Ascending aorta (tissue), 2 donors: ENCODE data around the gene BRAF. TPM values are rescaled to one million over a fixed set of nuclear protein-coding genes. Genes with fewer than 3 reads are reported as not detected.

Source experiments
- DNase-seq, 2 donors: peaks; one replicate each; pipeline ENCODE4 v3.0.0-alpha.2; 2019; ENCODE audit warnings: low spot score in 2 of 2
- H3K27ac ChIP-seq, 2 donors: fragments of 200-600 bp; sonication (generic); one replicate each; pipeline ENCODE4 v1.5.1; 2016 to 2017; ENCODE audit warnings: mild to moderate bottlenecking in 1 of 2
- H3K27me3 ChIP-seq: fragments of 200-600 bp; sonication (generic); one replicate; pipeline ENCODE4 v1.5.1; 2017
- H3K36me3 ChIP-seq, 2 donors: fragments of 200-600 bp; sonication (generic); one replicate each; pipeline ENCODE4 v1.5.1; 2016
- H3K4me1 ChIP-seq, 2 donors: fragments of 200-600 bp; sonication (generic); one replicate each; pipeline ENCODE4 v1.5.1; 2016 to 2017; ENCODE audit warnings: mild to moderate bottlenecking in 1 of 2
- H3K4me3 ChIP-seq, 2 donors: fragments of 200-600 bp; sonication (generic); one replicate each; pipeline ENCODE4 v1.5.1; 2016 to 2017; ENCODE audit warnings: mild to moderate bottlenecking in 1 of 2
- H3K9me3 ChIP-seq, 2 donors: fragments of 200-600 bp; sonication (generic); one replicate each; pipeline ENCODE4 v1.5.1; 2016
- CTCF ChIP-seq, 3 experiments: fragments of 200-600 bp in 2 of 3; fragments of 450-650 bp in 1 of 3; sonication (generic) in 2 of 3; IDR thresholded peaks; one replicate each; pipeline ENCODE4 v1.5.1; 2016 to 2019; ENCODE audit warnings: antibody characterized with exemption in 3 of 3, mild to moderate bottlenecking in 1 of 3, moderate library complexity in 1 of 3
- intact Hi-C: fragments of 100-400 bp; cut with DNase I; formaldehyde crosslinking; loops from one replicate; pipeline ENCODE4 v1.15.1; 2023
- total RNA-seq: library from RNA; depleted of rRNA; stranded (reverse); fragments of >200 nt; gene quantifications from one replicate; pipeline ENCODE4 v1.1.0, GENCODE V29; 2016

Gene BRAF
- total RNA-seq, 1 donor from 2014 or later, result 14.2 TPM

DNA sequence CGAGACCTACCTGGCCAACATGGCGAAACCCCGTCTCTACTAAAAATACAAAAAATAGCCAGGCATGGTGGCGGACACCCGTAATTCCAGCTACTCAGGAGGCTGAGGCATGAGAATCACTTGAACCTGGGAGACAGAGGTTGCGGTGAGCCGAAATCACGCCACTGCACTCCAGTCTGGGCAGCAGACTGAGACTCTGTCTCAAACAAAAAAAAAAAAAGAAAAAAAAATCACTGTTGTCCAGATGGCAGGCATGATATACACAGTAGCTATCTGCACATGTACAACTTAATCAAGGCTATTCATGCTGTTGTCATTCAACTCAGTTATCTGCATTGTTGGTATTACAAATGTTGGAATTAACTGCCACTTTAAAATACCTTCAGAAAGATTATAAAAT is 55.3 kb downstream of the BRAF start:
- no peak for TF ChIP-seq CTCF (IDR thresholded peaks at IDR 0.05)
- no peaks in the 10 kb centered on the region for H3K36me3 ChIP-seq

DNA sequence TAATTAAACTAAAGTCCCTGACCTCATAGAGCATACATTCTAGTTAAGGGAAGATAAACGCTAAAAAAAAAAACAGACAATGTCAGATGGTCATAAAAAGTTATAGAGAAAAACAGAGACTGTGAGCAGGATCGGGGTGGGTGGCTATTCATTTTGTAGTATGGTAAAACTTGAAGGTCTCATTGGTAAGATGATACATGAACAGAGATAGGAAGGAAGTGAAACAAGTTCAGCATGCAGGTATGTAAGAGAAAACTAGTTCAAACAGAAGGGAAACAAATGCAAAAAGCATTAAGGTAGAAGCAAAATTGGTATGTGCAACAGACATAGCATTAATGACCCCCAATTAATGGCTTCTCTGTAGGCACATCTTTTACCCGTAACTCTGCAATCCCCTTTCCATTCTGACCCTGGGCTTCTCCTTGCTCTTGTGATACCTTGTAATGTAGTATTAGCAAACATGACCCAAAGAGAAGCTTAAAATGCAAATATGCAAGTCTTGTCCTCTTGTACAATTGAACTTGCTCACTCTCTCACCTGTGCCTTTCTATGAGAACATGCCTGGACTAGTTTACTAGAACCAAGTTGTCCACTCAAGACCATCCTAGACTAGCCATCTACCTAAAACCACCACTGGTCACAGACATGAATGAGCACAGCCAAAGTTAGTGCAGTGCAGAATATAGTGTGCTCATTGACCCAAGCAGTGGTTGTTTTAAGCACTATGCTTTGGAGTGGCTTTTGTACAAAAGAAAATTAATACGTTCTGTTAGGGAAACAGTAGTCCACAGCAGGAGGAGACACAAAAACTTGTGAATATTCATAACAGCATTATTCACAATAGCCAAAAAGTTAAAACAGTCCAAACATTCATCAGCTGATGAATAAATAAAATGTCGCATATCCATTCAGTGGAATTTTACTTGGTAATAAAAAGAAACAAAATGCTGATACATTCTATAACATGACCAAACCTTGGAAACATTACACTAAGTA is 57.0 kb downstream of the BRAF start:
- peaks cover 0 to 3% of the 10 kb centered on the region in 2 donors for H3K4me1 ChIP-seq
- H3K4me3 ChIP-seq, result no peak overlapping the region
- H3K36me3 ChIP-seq, result no peaks in the 10 kb centered on the region
- no peaks in the 10 kb centered on the region for H3K9me3 ChIP-seq
- no peak for TF ChIP-seq CTCF (IDR thresholded peaks at IDR 0.05)
- intact Hi-C loops, result no loop called here
- no peak overlapping the region for H3K27ac ChIP-seq
- no peak for DNase-seq
- no peaks in the 10 kb centered on the region for H3K27me3 ChIP-seq

More for the DNA sequence above, 55.3 kb downstream of the BRAF start:
- Histone ChIP-seq H3K4me1 (peaks cover 0 to 3% of the 10 kb centered on the region in 2 donors), H3K27ac (no peak overlapping the region), H3K27me3 (no peaks in the 10 kb centered on the region), H3K9me3 (no peaks in the 10 kb centered on the region), H3K4me3 (no peak overlapping the region)
- intact Hi-C loops, result no loop called here
- no peak for DNase-seq

- Histone ChIP-seq H3K9me3 (no peaks in the 10 kb centered on the region), H3K4me1 (peaks cover 0 to 3% of the 10 kb centered on the region in 2 donors), H3K4me3 (no peak overlapping the region), H3K27ac (no peak overlapping the region), H3K27me3 (no peaks in the 10 kb centered on the region), H3K36me3 (no peaks in the 10 kb centered on the region)
- DNase-seq, result no peak
- intact Hi-C loops, result no loop called here
- TF ChIP-seq CTCF (IDR thresholded peaks at IDR 0.05), result no peak
Measured at GRCh38 chr7:140866926-140867325, 57.8 kb downstream of the BRAF start.

GRCh38 chr7:140864732-140865131 is 60.0 kb downstream of the BRAF start:
- Histone ChIP-seq H3K9me3 (no peaks in the 10 kb centered on the region), H3K27ac (no peak overlapping the region), H3K4me1 (no peaks in the 10 kb centered on the region), H3K36me3 (no peaks in the 10 kb centered on the region), H3K27me3 (no peaks in the 10 kb centered on the region), H3K4me3 (no peak overlapping the region)
- DNase-seq, result no peak
- no peak for TF ChIP-seq CTCF (IDR thresholded peaks at IDR 0.05)
- intact Hi-C loops, result no loop called here

GRCh38 chr7:140863867-140864266 is 60.9 kb downstream of the BRAF start:
- no peaks in the 10 kb centered on the region for H3K4me1 ChIP-seq
- no peak for DNase-seq
- H3K4me3 ChIP-seq, result no peak overlapping the region
- intact Hi-C loops, result no loop called here
- H3K9me3 ChIP-seq, result no peaks in the 10 kb centered on the region
- H3K27me3 ChIP-seq, result no peaks in the 10 kb centered on the region
- no peak for TF ChIP-seq CTCF (IDR thresholded peaks at IDR 0.05)
- H3K36me3 ChIP-seq, result no peaks in the 10 kb centered on the region
- no peak overlapping the region for H3K27ac ChIP-seq
